HG03378 (cell line): ENCODE measurements around the gene CBS.
"Not testable (repeated sequence)": the region's sequence is repeated elsewhere in the genome, so short reads cannot be mapped to it uniquely, and the experiment has no call there.

Experiments
- ATAC-seq: cut with Tn5 transposase; IDR thresholded peaks from one replicate; pipeline ENCODE4 v1.9.1; 2021; ENCODE audit warnings: mild to moderate bottlenecking, moderate library complexity; ENCODE audit not compliant: unreplicated experiment

CBS gene

GRCh38 chr21:43027846-43028731, 47.5 kb downstream of the CBS start:
- no peak for ATAC-seq

GRCh38 chr21:43025636-43026180, 49.9 kb downstream of the CBS start:
- ATAC-seq = no peak

GRCh38 chr21:43024439-43025136, 51.0 kb downstream of the CBS start:
- ATAC-seq = no peak

- ATAC-seq = no peak
Observed at GRCh38 chr21:43023175-43023574, 52.5 kb downstream of the CBS start.

GRCh38 chr21:43021756-43022600, 53.7 kb downstream of the CBS start:
- no peak for ATAC-seq

GRCh38 chr21:43021191-43021590, 54.4 kb downstream of the CBS start:
- ATAC-seq = no peak

- no peak for ATAC-seq
Observed at GRCh38 chr21:43020771-43021170, 54.9 kb downstream of the CBS start.

GRCh38 chr21:43020177-43020576, 55.5 kb downstream of the CBS start:
- no peak for ATAC-seq

GRCh38 chr21:43018519-43018918, 57.1 kb downstream of the CBS start:
- no peak for ATAC-seq

- no peak for ATAC-seq
Observed at GRCh38 chr21:43016728-43017127, 58.9 kb downstream of the CBS start.

- no peak for ATAC-seq
Observed at GRCh38 chr21:43015906-43016540, 59.6 kb downstream of the CBS start.

- ATAC-seq = no peak
Observed at GRCh38 chr21:43012596-43012995, 63.0 kb downstream of the CBS start.

- ATAC-seq = no peak
Observed at GRCh38 chr21:43006874-43007208, 68.8 kb downstream of the CBS start.

- not testable (repeated sequence) for ATAC-seq
Observed at GRCh38 chr21:43006051-43006873, 69.4 kb downstream of the CBS start.

GRCh38 chr21:43005635-43006034, 70.0 kb downstream of the CBS start:
- no peak for ATAC-seq

GRCh38 chr21:43004926-43005325, 70.7 kb downstream of the CBS start:
- no peak for ATAC-seq
